OCI-LY7 (cell line): Measurements from ENCODE around the gene SLC4A4. TPM values are rescaled to one million over a fixed set of nuclear protein-coding genes. Genes with fewer than 3 reads are reported as not detected.

Experiments used
- BruUV-seq: library from RNA; stranded (reverse); fragments of 400-500 nt; replicated peaks from 2 replicates; lab custom pipeline; 2021; lab: Mats Ljungman, UMichigan
- CTCF ChIA-PET: fragments of 300-600 bp; sonication (Branson Sonifier 250); formaldehyde crosslinking; loops from one replicate; lab custom pipeline; 2022; ENCODE audit warnings: antibody characterized with exemption; ENCODE audit not compliant: unreplicated experiment; lab: Charles Lee
- POLR2A ChIA-PET: fragments of 300-600 bp; sonication (Branson Sonifier 250); formaldehyde crosslinking; loops from one replicate; lab custom pipeline; 2022; ENCODE audit warnings: antibody characterized with exemption; lab: Charles Lee
- DNase-seq: peaks from one replicate; pipeline ENCODE4 v3.0.0-alpha.2; 2015; ENCODE audit warnings: low spot score
- H2AFZ ChIP-seq: fragments of 200-600 bp; sonication (generic), shearing (Covaris generic); 2 replicates; pipeline ENCODE4 v1.6.1; 2014; ENCODE audit warnings: mild to moderate bottlenecking, antibody characterized with exemption, low read length, moderate library complexity
- H3K27ac ChIP-seq: fragments of 200-600 bp; sonication (generic); 2 replicates; pipeline ENCODE4 v1.5.1; 2014; ENCODE audit warnings: mixed run types, low read depth, mild to moderate bottlenecking, moderate library complexity, low read length, inconsistent platforms; ENCODE audit not compliant: poor library complexity, severe bottlenecking
- H3K36me3 ChIP-seq: fragments of 200-600 bp; sonication (generic); 2 replicates; pipeline ENCODE4 v1.6.1; 2014; ENCODE audit warnings: mild to moderate bottlenecking, antibody characterized with exemption, low read length, moderate library complexity, mixed read lengths; ENCODE audit not compliant: insufficient read depth
- H3K4me1 ChIP-seq: fragments of 200-600 bp; sonication (generic); 2 replicates; pipeline ENCODE4 v1.5.1; 2014; ENCODE audit warnings: mild to moderate bottlenecking, low read length; ENCODE audit not compliant: insufficient read depth, poor library complexity, severe bottlenecking
- H3K4me2 ChIP-seq: fragments of 200-600 bp; sonication (generic); 2 replicates; pipeline ENCODE4 v1.6.1; 2014; ENCODE audit warnings: mild to moderate bottlenecking, low read length
- H3K4me3 ChIP-seq: fragments of 200-600 bp; sonication (generic); 2 replicates; pipeline ENCODE4 v1.5.1; 2014; ENCODE audit warnings: mild to moderate bottlenecking, low read depth, low read length; ENCODE audit not compliant: poor library complexity, severe bottlenecking
- H3K79me2 ChIP-seq: fragments of 200-600 bp; sonication (generic); 2 replicates; pipeline ENCODE4 v1.6.1; 2016; ENCODE audit warnings: low read depth, mild to moderate bottlenecking, low read length, moderate library complexity, mixed read lengths; ENCODE audit not compliant: insufficient read depth
- H3K9me2 ChIP-seq: fragments of 200-600 bp; sonication (generic); 2 replicates; pipeline ENCODE4 v1.6.1; 2016; ENCODE audit warnings: mild to moderate bottlenecking, low read length, mixed read lengths; ENCODE audit not compliant: insufficient read depth
- H3K9me3 ChIP-seq: fragments of 200-600 bp; sonication (generic); 2 replicates; pipeline ENCODE4 v1.6.1; 2014; ENCODE audit warnings: mild to moderate bottlenecking, mixed run types, low read length, mixed read lengths
- H4K20me1 ChIP-seq: fragments of 200-600 bp; sonication (generic); 2 replicates; pipeline ENCODE4 v1.6.1; 2014; ENCODE audit warnings: mild to moderate bottlenecking, antibody characterized with exemption, low read length, moderate library complexity, mixed read lengths; ENCODE audit not compliant: insufficient read depth
- EZH2phosphoT487 ChIP-seq: fragments of 200-600 bp; sonication (generic); IDR thresholded peaks from 2 replicates; pipeline ENCODE4 v1.6.1; 2018; ENCODE audit warnings: low read depth, borderline replicate concordance, mild to moderate bottlenecking, mixed run types, antibody characterized with exemption, low read length, moderate library complexity, mixed read lengths
- intact Hi-C: fragments of 100-400 bp; cut with micrococcal nuclease; formaldehyde crosslinking; loops from one replicate; pipeline ENCODE4 v1.10.0; 2022; ENCODE audit not compliant: unreplicated experiment
- total RNA-seq, 2 experiments: library from RNA; depleted of rRNA in 1 of 2; stranded (reverse); fragments of >200 nt in 1 of 2; shearing (Covaris generic) in 1 of 2; gene quantifications; 2 replicates each; pipeline ENCODE4 v1.2.3, GENCODE V29; 2014 to 2022
- TF ChIP-seq, protein P1 (sequence below): fragments of 200-600 bp; sonication (generic); conservative IDR thresholded peaks from 2 replicates; pipeline ENCODE4 v1.5.1; 2014; ENCODE audit warnings: mild to moderate bottlenecking, antibody characterized with exemption, low read length, moderate library complexity, mixed read lengths

Gene SLC4A4
- total RNA-seq, 2 experiments from 2014 or later: not detected

DNA sequence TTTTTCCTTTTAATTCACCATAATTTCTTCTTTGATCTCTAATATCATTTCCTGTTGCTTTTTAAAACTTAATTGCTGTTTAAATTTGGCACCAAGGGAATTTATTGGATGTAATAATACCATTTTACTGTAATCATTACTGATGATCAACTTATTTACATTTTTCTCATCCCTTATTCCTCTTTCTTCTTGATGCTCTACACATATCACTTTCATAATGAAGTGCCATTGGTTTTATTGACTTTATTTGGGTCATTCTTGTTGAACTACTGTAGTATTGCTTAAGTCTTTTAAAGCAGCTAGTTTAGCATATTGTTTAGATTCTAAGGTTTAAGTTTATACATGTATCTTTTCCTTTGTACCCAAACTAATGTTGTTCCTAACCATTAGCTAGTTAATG is 130.7 kb downstream of the SLC4A4 start:
- Histone ChIP-seq H3K27ac (no peak overlapping the region), H3K9me2 (no peaks in the 10 kb centered on the region), H2AFZ (no peak overlapping the region), H3K9me3 (no peaks in the 10 kb centered on the region), H3K79me2 (no peaks in the 10 kb centered on the region), H3K4me3 (no peak overlapping the region), H3K4me1 (no peaks in the 10 kb centered on the region), H3K4me2 (no peak overlapping the region), H3K36me3 (no peaks in the 10 kb centered on the region), H4K20me1 (no peaks in the 10 kb centered on the region)
- no peak for TF ChIP-seq EZH2phosphoT487
- TF ChIP-seq, protein P1, sequence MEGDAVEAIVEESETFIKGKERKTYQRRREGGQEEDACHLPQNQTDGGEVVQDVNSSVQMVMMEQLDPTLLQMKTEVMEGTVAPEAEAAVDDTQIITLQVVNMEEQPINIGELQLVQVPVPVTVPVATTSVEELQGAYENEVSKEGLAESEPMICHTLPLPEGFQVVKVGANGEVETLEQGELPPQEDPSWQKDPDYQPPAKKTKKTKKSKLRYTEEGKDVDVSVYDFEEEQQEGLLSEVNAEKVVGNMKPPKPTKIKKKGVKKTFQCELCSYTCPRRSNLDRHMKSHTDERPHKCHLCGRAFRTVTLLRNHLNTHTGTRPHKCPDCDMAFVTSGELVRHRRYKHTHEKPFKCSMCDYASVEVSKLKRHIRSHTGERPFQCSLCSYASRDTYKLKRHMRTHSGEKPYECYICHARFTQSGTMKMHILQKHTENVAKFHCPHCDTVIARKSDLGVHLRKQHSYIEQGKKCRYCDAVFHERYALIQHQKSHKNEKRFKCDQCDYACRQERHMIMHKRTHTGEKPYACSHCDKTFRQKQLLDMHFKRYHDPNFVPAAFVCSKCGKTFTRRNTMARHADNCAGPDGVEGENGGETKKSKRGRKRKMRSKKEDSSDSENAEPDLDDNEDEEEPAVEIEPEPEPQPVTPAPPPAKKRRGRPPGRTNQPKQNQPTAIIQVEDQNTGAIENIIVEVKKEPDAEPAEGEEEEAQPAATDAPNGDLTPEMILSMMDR: no peak
- POLR2A ChIA-PET: interaction anchor here (1.1 kb wide), 1 partner anchor 26 kb away, joined by 3 read pairs; no protein-coding TSS in a partner anchor
- intact Hi-C loops: no loop called here
- CTCF ChIA-PET: no interaction called here
- no peak for DNase-seq
- BruUV-seq: no TSS peak

DNA sequence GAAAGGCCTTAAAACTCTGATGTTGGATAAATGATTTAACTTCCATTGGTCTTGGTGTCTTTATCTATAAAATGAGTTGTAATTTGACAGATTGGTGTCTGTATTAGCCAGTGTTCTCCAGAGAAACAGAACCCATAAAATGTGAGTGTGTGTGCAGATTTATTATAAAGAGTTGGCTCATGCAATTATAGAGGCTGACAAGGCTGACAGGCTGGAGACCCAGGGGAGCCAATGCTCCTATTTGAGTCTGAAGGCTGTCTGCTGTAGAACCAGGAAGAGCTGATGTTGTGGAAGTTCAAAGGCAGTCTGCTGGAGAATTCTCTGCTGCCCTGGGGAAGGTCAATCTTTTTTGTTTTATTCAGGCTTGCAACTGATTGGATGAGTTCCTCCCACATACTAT is 131.7 kb downstream of the SLC4A4 start:
- no peaks in the 10 kb centered on the region for H3K9me3 ChIP-seq
- no peak overlapping the region for H2AFZ ChIP-seq
- no peaks in the 10 kb centered on the region for H3K4me1 ChIP-seq
- no peaks in the 10 kb centered on the region for H3K79me2 ChIP-seq
- CTCF ChIA-PET: no interaction called here
- BruUV-seq: no TSS peak
- TF ChIP-seq, protein P1: no peak
- TF ChIP-seq EZH2phosphoT487: no peak
- H3K4me2 ChIP-seq: no peak overlapping the region
- POLR2A ChIA-PET: interaction anchor here (0.5 kb wide), 1 partner anchor 83 kb away, joined by 5 read pairs; no protein-coding TSS in a partner anchor
- H3K4me3 ChIP-seq: no peak overlapping the region
- H4K20me1 ChIP-seq: no peaks in the 10 kb centered on the region
- no peaks in the 10 kb centered on the region for H3K9me2 ChIP-seq
- H3K27ac ChIP-seq: no peak overlapping the region
- no peak for DNase-seq
- intact Hi-C loops: no loop called here
- no peaks in the 10 kb centered on the region for H3K36me3 ChIP-seq

GRCh38 chr4:71472946-71473345 is 134.1 kb downstream of the SLC4A4 start:
- no peaks in the 10 kb centered on the region for H3K4me1 ChIP-seq
- H2AFZ ChIP-seq: no peak overlapping the region
- H3K4me2 ChIP-seq: no peak overlapping the region
- CTCF ChIA-PET: no interaction called here
- DNase-seq: no peak
- H3K9me3 ChIP-seq: no peaks in the 10 kb centered on the region
- POLR2A ChIA-PET: no interaction called here
- H4K20me1 ChIP-seq: no peaks in the 10 kb centered on the region
- H3K9me2 ChIP-seq: no peaks in the 10 kb centered on the region
- no peak overlapping the region for H3K4me3 ChIP-seq
- BruUV-seq: no TSS peak
- no peaks in the 10 kb centered on the region for H3K36me3 ChIP-seq
- no peak overlapping the region for H3K27ac ChIP-seq
- intact Hi-C loops: no loop called here
- no peaks in the 10 kb centered on the region for H3K79me2 ChIP-seq
- no peak for TF ChIP-seq EZH2phosphoT487
- TF ChIP-seq, protein P1: no peak
